ENCODE measurements around the gene SLC24A4.
A peak's percentile ranks its signal among the peaks of the same experiment; 100 is the strongest.

Gene SLC24A4

GRCh38 chr14:92366237-92366636 is 43.3 kb downstream of the SLC24A4 start:
- intact Hi-C loops (cut with DNase I), result no loop called here

DNA sequence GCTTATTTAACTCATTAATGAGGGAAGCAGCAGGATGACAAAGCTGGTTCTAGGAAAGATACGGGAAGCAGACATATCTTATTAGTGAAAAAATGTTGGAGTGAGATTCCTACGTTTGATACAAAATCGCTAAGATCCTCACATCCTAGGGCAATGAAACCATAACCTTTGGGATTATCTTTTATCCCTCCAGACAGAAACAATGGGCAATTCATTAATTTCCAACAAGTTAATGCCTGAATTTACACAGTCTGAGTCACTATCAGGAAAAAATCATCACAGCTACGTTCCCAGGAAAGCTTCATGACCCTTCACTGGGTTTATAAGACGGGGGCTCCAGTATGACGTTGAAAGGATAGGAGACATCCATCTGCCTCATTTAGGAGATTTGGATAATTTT is 45.0 kb downstream of the SLC24A4 start:
- DNase-seq, result no peak
- intact Hi-C loops (cut with DNase I), result no loop called here

More at GRCh38 chr14:92366237-92366636, 43.3 kb downstream of the SLC24A4 start:
- no peak for DNase-seq

GRCh38 chr14:92369097-92369496 is 46.1 kb downstream of the SLC24A4 start:
- no peak for DNase-seq
- intact Hi-C loops (cut with DNase I), result no loop called here

- DNase-seq, result no peak
- intact Hi-C loops (cut with DNase I), result no loop called here
Measured at GRCh38 chr14:92372230-92372629, 49.3 kb downstream of the SLC24A4 start.

DNA sequence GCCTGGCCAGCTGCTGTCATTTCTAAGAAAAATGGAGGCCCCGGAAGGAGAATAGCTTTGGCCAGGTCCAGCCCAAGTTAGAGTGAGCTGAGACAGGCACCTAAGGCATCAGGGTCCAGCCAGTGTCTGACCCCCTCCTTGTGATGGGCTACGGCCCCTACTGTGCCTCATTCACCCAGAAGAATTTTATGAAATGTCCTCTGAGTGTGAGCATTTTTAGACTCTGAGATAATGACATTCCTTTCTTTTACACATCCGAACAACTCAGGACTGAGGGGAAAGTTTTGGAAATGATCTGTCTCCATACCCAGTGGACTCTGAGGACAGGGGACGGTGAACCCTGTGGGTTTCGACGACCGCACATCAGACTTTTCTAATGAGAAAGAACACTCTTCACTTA is 50.4 kb downstream of the SLC24A4 start:
- intact Hi-C loops (cut with DNase I), result no loop called here
- no peak for DNase-seq

DNA sequence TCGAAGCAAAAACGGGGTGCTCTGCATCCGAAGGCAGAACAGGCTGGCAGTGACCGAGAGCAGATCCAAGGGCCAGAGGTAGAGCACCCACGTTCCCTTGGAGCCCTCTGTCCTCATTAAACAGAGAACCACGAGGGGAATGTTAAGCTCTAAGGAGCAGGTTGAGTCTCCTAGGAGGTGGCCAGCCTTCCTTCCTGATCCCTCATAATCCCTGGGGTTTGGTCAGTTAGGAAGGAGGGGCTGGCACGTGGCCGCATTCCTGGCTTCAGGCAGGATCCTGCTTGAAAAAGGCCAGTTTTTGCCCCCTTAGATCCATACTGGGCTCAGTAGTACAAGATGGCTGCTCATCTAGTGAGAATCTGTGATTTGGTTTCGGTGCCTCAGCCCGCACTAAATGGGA is 57.2 kb downstream of the SLC24A4 start:
- no peak for DNase-seq
- intact Hi-C loops (cut with DNase I), result no loop called here

- no peak for DNase-seq
- intact Hi-C loops (cut with DNase I), result no loop called here
Measured at GRCh38 chr14:92380582-92380981, 57.6 kb downstream of the SLC24A4 start.

DNA sequence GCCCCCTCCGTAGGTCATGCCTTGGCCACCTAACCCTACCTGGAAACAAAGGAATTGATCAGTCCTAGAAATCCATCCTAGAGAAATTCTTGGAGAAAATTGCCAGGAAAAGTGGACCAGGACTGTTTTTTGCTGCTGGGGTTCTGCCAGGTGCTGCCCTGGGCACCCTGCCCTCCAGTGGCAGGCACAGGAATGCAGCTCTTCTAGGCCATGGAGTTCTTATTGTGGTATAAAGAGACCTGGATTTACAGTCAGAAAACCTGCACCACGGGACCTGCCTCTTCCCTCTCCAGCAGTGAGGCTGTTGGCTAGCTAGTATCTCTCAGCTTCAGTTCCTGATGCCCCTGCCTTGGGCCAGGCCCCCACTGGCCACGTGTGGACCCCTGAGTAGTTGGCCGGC is 59.7 kb downstream of the SLC24A4 start:
- intact Hi-C loops (cut with DNase I), result no loop called here
- peak in 1 of 10 donors; percentile 88 for DNase-seq

DNA sequence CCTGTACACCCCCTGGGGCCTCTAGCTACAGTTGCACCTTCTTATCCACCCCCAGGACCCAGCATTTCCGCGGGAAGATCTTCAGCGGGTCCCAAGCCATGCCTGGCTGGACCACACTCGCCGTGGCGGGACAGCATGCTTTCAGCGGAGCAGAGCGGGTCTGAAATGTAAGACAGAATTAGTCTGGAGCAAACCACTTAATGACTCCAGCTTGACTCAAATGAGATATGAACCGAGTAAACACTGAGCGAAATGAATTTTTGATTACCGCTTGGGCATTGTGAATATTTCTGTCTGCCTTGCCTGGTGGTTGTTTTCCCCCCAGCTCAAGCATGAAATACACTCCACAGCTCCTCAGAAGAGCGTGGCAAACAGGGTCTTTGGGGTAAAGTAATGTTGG is 60.8 kb downstream of the SLC24A4 start:
- DNase-seq, result no peak
- intact Hi-C loops (cut with DNase I), result no loop called here

- no peak for DNase-seq
- intact Hi-C loops (cut with DNase I), result no loop called here
Measured at GRCh38 chr14:92384461-92385133, 61.6 kb downstream of the SLC24A4 start.

GRCh38 chr14:92385561-92385960 is 62.6 kb downstream of the SLC24A4 start:
- intact Hi-C loops (cut with DNase I), result no loop called here
- no peak for DNase-seq

- intact Hi-C loops (cut with DNase I), result no loop called here
- DNase-seq, result no peak
Measured at GRCh38 chr14:92386165-92386564, 63.2 kb downstream of the SLC24A4 start.

GRCh38 chr14:92386637-92387036 is 63.7 kb downstream of the SLC24A4 start:
- intact Hi-C loops (cut with DNase I), result no loop called here
- DNase-seq, result no peak

GRCh38 chr14:92387578-92387977 is 64.6 kb downstream of the SLC24A4 start:
- no peak for DNase-seq
- intact Hi-C loops (cut with DNase I), result no loop called here

DNA sequence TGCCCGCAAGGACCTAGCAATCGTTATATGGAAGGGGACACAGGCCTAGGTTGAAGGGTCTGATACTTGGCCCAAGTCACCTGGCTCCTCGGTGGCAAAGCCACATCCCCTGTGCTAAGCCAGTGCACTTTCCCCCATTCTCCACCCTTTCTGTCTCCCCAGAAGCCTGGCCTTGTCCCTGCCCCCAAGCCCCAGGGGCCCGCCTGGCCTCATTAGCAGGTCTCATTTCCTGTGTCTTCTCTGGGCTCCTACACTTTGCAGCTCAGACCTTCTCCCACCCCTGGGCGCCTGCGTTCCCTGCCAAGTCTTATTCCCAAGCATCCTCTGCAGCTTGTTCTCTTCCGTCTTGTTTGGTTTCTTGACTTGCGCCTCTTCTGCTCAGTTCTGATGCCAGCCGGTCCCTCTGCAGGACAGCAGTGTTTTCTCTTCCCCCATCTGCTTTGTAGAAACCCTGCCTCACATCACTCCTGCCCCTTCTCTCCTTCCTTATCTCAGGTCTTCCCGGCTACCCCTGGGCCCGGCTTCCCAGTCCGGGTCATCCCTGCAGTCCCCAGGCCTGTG is 66.7 kb downstream of the SLC24A4 start:
- no peak for DNase-seq
- intact Hi-C loops (cut with DNase I), result no loop called here

DNA sequence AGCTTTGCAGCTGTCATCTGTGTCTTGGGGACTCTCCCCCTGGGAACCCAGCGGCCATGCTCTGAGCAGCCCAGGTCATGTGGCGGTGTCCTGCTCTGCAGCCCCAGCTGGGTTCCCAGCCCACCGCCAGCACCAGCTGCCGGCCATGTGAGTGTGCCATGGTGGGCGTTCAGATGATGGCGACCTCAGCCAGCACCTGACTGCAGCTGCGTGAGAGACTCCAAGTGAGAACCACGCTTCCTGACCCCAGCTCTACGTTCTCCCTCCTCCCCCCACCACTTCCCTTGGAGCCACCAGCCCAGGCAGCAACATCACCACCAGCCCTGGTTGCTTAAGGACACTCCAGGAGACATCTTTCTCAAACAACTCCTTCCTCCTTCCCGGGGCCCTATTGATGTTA is 68.8 kb downstream of the SLC24A4 start:
- DNase-seq, result no peak
- intact Hi-C loops (cut with DNase I), result no loop called here

GRCh38 chr14:92392711-92393110 is 69.7 kb downstream of the SLC24A4 start:
- intact Hi-C loops (cut with DNase I), result no loop called here

DNA sequence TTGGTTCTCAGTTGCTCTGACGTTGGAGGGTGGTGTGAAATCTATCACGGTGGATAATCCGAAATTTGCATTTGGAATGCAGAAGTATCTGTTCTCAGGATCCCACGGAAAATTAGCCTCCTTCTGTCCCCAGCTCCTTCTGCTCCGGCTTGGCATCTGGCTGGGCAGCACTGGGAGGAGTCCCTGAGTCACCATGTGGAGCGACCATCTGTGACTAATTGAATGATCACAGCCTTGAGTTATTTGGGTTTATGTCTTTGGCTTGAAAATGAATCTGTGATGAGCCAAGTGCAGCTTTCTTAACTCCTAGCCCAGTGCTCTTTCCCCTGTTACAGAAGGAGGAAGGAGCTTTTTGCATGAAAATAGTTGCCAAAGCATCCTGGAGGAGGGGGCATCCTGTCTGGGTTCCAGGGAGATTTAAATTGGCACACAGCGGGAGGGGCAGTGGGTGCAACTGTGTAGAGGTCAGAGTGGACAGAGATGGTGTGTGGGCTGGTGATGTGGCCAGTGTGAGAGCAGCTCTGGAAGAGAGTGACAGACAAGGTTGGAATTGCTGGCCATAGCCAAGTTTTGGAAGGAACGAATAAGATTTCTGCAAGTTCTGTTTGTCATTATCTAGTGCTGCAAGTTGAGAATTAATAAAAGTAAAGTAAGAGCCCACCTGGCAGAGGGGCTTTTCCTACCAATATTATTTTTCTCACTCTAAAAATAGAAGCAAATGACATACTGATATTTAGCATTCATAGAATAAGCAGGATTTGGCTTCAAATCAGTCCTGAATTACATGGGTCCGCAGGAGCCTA is 74.4 kb downstream of the SLC24A4 start:
- DNase-seq, result peak in 8 of 10 donors; percentile 27 to 90 (median 52)
- intact Hi-C loops (cut with DNase I), result no loop called here

More at GRCh38 chr14:92392711-92393110, 69.7 kb downstream of the SLC24A4 start:
- no peak for DNase-seq

- no peak for DNase-seq
- intact Hi-C loops (cut with DNase I), result no loop called here
Measured at GRCh38 chr14:92397953-92398564, 75.1 kb downstream of the SLC24A4 start.

GRCh38 chr14:92398888-92399636 is 76.1 kb downstream of the SLC24A4 start:
- no peak for DNase-seq
- intact Hi-C loops (cut with DNase I), result no loop called here

Measured in posterior cingulate gyrus (tissue), 11 donors.